Heart right ventricle (tissue), 16 donors: Measurements from ENCODE around the gene PLXDC2. TPM values are rescaled to one million over a fixed set of nuclear protein-coding genes. Genes with fewer than 3 reads are reported as not detected.
A peak's percentile ranks its signal among the peaks of the same experiment; 100 is the strongest.
"Not testable (repeated sequence)": the region's sequence is repeated elsewhere in the genome, so short reads cannot be mapped to it uniquely, and the experiment has no call there.

ENCODE experiments used
- ATAC-seq, 8 donors: fragments of 200-7000 bp; cut with Tn5 transposase; one replicate each; pipeline ENCODE4 v1.9.1; 2020; ENCODE audit warnings: mild to moderate bottlenecking in 8 of 8, moderate library complexity in 8 of 8, moderate number of reproducible peaks in 1 of 8
- DNase-seq, 2 donors: peaks; one replicate each; pipeline ENCODE4 v3.0.0-alpha.2; 2020
- H3K27ac ChIP-seq, 10 donors: fragments of 200-600 bp; sonication (generic) in 2 of 10; one replicate each; pipeline versions ENCODE4 v1.5.0 to v1.8.0; 2020 to 2022; ENCODE audit warnings: mild to moderate bottlenecking in 3 of 10
- H3K27me3 ChIP-seq, 7 donors: fragments of 200-600 bp; one replicate each; pipeline ENCODE4 v1.8.0; 2021 to 2022; ENCODE audit warnings: mild to moderate bottlenecking in 2 of 7
- H3K36me3 ChIP-seq, 9 donors: fragments of 200-600 bp; sonication (generic) in 1 of 9; one replicate each; pipeline versions ENCODE4 v1.5.0 to v1.8.0; 2020 to 2022; ENCODE audit warnings: mild to moderate bottlenecking in 2 of 9
- H3K4me1 ChIP-seq, 9 donors: fragments of 200-600 bp; sonication (generic) in 1 of 9; one replicate each; pipeline versions ENCODE4 v1.5.0 to v1.8.0; 2020 to 2022; ENCODE audit warnings: mild to moderate bottlenecking in 4 of 9
- H3K4me3 ChIP-seq, 10 donors: fragments of 200-600 bp; sonication (generic) in 2 of 10; one replicate each; pipeline versions ENCODE4 v1.5.0 to v1.8.0; 2020 to 2022; ENCODE audit warnings: mild to moderate bottlenecking in 7 of 10, moderate library complexity in 2 of 10
- H3K9me3 ChIP-seq, 11 donors: fragments of 200-600 bp in 10 of 11; sonication (generic) in 2 of 11; one replicate each; pipeline versions ENCODE4 v1.5.0 to v1.8.0; 2013 to 2022; ENCODE audit warnings: mild to moderate bottlenecking in 2 of 11, control low read depth in 1 of 11, moderate library complexity in 1 of 11
- WGBS, 2 donors: extraction: QIAGEN DNeasy Blood & Tissue Kit; methylation state at CpG; one replicate each; pipeline ENCODE4 v1.1.7; 2013; ENCODE audit warnings: inconsistent platforms in 1 of 2; 5-methylcytosine and 5-hydroxymethylcytosine counted together
- intact Hi-C, 10 donors: fragments of 100-400 bp; cut with DNase I; formaldehyde crosslinking; loops; one replicate each; pipeline versions ENCODE4 v1.11.1 to v1.14.2; 2022
- long read RNA-seq, 3 donors: library from polyadenylated mRNA; unstranded; transcript quantifications; one replicate each; pipeline ENCODE4 v2.0.0, GENCODE V29; 2020 to 2021
- polyA plus RNA-seq, 2 donors: library from polyadenylated mRNA; stranded (reverse); fragments of 200-250 nt; gene quantifications; one replicate each; pipeline ENCODE4 v1.2.3, GENCODE V29; 2013
- total RNA-seq, 10 donors: library from RNA; stranded (reverse); fragmentation: NEBNext Ultra II Directional in 3 of 10; extraction: Animal tissue kit (Norgen Biotek cat#: 25700) in 3 of 10; gene quantifications; one replicate each; pipeline versions ENCODE4 v1.2.1 to v1.2.4, GENCODE V29; 2021 to 2023
- TF ChIP-seq, protein P1 (sequence below), 9 donors: fragments of 200-600 bp; sonication (generic) in 2 of 9; IDR thresholded peaks; one replicate each; pipeline versions ENCODE4 v1.5.0 to v1.8.0; 2021 to 2022; ENCODE audit warnings: antibody characterized with exemption in 9 of 9, mild to moderate bottlenecking in 5 of 9, moderate library complexity in 1 of 9
- donor health status: Arrhythmogenic right ventricular cardiomyopathy.
- donor health status: ischemic (EF 13 %, LVEDD 7.1; RV severe dilation, severe dysfunction).
- donor health status: healthy with polysubstance abuse.
- donor health status: DM: no; HTN: yes; CAD: no.
- donor health status: DM: no; HTN: no; CAD: no.
- donor health status: ischemic (EF 25% LVEDD 6.9; RV normal size, moderate dysfunction).
- donor health status: ischemic (EF 25% LVEDD 5.7; RV mildly dilated, moderate dysfunction).
- donor health status: healthy.
- donor health status: DM: yes; HTN: yes; CAD: no.
- donor health status: Ischemic cardiomyopathy.
- donor health status: ischemic (EF 35%, LVEDD 5.7; RV mildly dilated, moderate dysfunction).
- donor health status: nonischemic (EF 11% LVEDD 7.7; RV severe dilation, severe dysfunction).
- donor health status: DM: yes; HTN: yes; CAD: no.
- donor health status: PGD.
- donor health status: ischemic (EF 29% LVEDD 5.4; RV normal size, mild dysfunction).
- donor health status: nonischemic (EF 23%, LVEDD 6.1; RV moderate dilation, normal function).

The PLXDC2 gene
- total RNA-seq (10 to 100 TPM in 9 of 10 donors, 1 to 10 TPM in 1; 9.6 to 26.8 (median 17.6) TPM), polyA plus RNA-seq (1 to 10 TPM; 4.6 to 5.4 TPM)
- long read RNA-seq, donor 1, full-length matches to known transcripts = 6 of 7 reads
- long read RNA-seq, donor 1, partial matches to known transcripts = 0 of 7 reads
- long read RNA-seq, donor 1, other reads (novel, unspliced or antisense) = 1 of 7 reads
- long read RNA-seq, donor 2, full-length matches to known transcripts = 4 of 8 reads
- long read RNA-seq, donor 2, partial matches to known transcripts = 0 of 8 reads
- long read RNA-seq, donor 2, other reads (novel, unspliced or antisense) = 4 of 8 reads
- long read RNA-seq, donor 3, full-length matches to known transcripts = 13 of 18 reads
- long read RNA-seq, donor 3, partial matches to known transcripts = 0 of 18 reads
- long read RNA-seq, donor 3, other reads (novel, unspliced or antisense) = 5 of 18 reads

DNA sequence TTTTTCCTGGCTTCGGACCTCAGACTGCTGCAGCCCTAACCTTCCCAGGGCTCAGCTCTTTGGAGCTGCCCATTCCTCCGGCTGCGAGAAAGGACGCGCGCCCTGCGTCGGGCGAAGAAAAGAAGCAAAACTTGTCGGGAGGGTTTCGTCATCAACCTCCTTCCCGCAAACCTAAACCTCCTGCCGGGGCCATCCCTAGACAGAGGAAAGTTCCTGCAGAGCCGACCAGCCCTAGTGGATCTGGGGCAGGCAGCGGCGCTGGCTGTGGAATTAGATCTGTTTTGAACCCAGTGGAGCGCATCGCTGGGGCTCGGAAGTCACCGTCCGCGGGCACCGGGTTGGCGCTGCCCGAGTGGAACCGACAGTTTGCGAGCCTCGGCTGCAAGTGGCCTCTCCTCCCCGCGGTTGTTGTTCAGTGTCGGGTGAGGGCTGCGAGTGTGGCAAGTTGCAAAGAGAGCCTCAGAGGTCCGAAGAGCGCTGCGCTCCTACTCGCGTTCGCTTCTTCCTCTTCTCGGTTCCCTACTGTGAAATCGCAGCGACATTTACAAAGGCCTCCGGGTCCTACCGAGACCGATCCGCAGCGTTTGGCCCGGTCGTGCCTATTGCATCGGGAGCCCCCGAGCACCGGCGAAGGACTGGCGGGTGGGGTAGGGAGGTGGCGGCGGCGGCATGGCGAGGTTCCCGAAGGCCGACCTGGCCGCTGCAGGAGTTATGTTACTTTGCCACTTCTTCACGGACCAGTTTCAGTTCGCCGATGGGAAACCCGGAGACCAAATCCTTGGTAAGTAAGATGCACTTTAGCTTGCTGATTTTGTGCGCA, at the start of gene PLXDC2:
PLXDC2 (plus strand) TSS at position 22 of the 820 bp plus-strand sequence.
- Histone ChIP-seq H3K27me3 (peaks cover 0 to 17% (median 2%) of the 10 kb centered on the region in 7 donors), H3K27ac (peak within 1 kb of the TSS; percentile 78 to 95 (median 89)), H3K4me1 (peaks cover 0 to 47% (median 19%) of the 10 kb centered on the region in 9 donors), H3K9me3 (no peaks in the 10 kb centered on the region), H3K36me3 (peaks cover 0 to 5% (median 0%) of the 10 kb centered on the region in 9 donors), H3K4me3 (peak within 1 kb of the TSS; percentile 59 to 94 (median 86))
- ATAC-seq (peak; percentile 29 to 69 (median 49)), DNase-seq (peak; percentile 30 to 50)
- intact Hi-C loops = loop anchor here in 9 of 10 donors (5.0 to 10.0 kb wide), 15 partner anchors 116 to 951 kb away; no protein-coding TSS in a partner anchor
- WGBS, 2 donors = 1% methylated on average over 65 of the region's 65 CpGs
- TF ChIP-seq, protein P1, sequence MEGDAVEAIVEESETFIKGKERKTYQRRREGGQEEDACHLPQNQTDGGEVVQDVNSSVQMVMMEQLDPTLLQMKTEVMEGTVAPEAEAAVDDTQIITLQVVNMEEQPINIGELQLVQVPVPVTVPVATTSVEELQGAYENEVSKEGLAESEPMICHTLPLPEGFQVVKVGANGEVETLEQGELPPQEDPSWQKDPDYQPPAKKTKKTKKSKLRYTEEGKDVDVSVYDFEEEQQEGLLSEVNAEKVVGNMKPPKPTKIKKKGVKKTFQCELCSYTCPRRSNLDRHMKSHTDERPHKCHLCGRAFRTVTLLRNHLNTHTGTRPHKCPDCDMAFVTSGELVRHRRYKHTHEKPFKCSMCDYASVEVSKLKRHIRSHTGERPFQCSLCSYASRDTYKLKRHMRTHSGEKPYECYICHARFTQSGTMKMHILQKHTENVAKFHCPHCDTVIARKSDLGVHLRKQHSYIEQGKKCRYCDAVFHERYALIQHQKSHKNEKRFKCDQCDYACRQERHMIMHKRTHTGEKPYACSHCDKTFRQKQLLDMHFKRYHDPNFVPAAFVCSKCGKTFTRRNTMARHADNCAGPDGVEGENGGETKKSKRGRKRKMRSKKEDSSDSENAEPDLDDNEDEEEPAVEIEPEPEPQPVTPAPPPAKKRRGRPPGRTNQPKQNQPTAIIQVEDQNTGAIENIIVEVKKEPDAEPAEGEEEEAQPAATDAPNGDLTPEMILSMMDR (IDR thresholded peaks at IDR 0.05) = no peak

DNA sequence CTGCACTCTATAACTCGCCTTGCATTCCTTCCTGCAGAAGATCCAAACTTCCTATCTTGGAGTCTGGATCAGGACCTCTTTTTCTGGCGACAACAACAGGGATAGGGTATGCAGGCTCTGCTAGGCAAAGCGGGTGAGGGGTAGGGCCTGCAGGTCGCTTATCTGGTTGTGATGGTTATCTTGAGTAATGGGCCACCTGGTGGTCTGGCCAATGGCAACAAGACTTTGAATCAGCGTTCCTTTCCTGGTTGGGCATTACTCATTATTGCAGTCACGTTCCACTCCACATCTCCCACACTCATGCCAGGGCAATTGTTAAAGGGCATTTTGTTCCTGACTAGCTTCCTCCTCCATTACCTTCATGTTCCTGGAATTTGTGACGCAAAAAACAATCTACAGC, 48.4 kb upstream of the PLXDC2 start:
- no peak for ATAC-seq
- H3K4me1 ChIP-seq = no peaks in the 10 kb centered on the region
- WGBS, 2 donors = 39 to 52% methylated on average over 7 of the region's 7 CpGs
- H3K27ac ChIP-seq = no peak overlapping the region
- no peaks in the 10 kb centered on the region for H3K27me3 ChIP-seq
- H3K9me3 ChIP-seq = no peaks in the 10 kb centered on the region
- TF ChIP-seq, protein P1 (IDR thresholded peaks at IDR 0.05) = no peak
- H3K4me3 ChIP-seq = no peak overlapping the region
- DNase-seq = no peak
- no peaks in the 10 kb centered on the region for H3K36me3 ChIP-seq
- intact Hi-C loops = no loop called here

DNA sequence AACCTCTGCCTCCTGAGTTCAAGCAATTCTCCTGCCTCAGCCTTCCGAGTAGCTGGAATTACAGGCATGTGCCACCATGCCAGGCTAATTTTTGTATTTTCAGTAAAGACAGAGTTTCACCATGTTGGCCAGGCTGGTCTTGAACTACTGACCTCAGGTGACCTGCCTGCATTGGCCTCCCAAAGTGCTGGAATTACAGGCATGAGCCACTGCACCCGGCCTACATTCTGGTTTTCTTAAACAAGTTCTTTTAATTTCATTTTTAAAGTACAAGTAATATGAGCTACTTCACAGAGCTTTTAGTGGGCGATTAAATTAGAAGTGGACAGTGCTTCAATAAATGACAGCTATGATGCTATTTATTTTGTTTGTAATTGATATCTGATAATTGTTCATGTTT, 46.4 kb upstream of the PLXDC2 start:
- H3K36me3 ChIP-seq, H3K27ac ChIP-seq, DNase-seq, H3K9me3 ChIP-seq, intact Hi-C loops, H3K27me3 ChIP-seq, ATAC-seq, H3K4me3 ChIP-seq: not testable (repeated sequence)
- H3K4me1 ChIP-seq = peaks cover 0 to 11% (median 0%) of the 10 kb centered on the region in 9 donors
- 87 to 93% methylated on average over 3 of the region's 3 CpGs for WGBS, 2 donors

- DNase-seq = no peak
- WGBS, 2 donors = 52 to 58% methylated on average over 2 of the region's 2 CpGs
- ATAC-seq = no peak
- Histone ChIP-seq H3K4me3 (no peak overlapping the region), H3K27ac (no peak overlapping the region), H3K27me3 (no peaks in the 10 kb centered on the region), H3K4me1 (peaks cover 0 to 19% (median 0%) of the 10 kb centered on the region in 9 donors), H3K36me3 (no peaks in the 10 kb centered on the region), H3K9me3 (no peaks in the 10 kb centered on the region)
- TF ChIP-seq, protein P1 (IDR thresholded peaks at IDR 0.05) = no peak
- intact Hi-C loops = no loop called here
Observed at GRCh38 chr10:19772972-19773371, 43.3 kb upstream of the PLXDC2 start.
